Gastroesophageal sphincter (tissue), 4 donors: ENCODE results near the gene SULT1E1. TPM values are rescaled to one million over a fixed set of nuclear protein-coding genes. Genes with fewer than 3 reads are reported as not detected.

Experiments
- ATAC-seq: fragments of 150-250 bp; one replicate; pipeline ENCODE4 v1.9.1; 2016; ENCODE audit warnings: mild to moderate bottlenecking, moderate library complexity
- H3K27ac ChIP-seq, 4 donors: fragments of 200-600 bp; sonication (generic) in 3 of 4; 1 replicate in 3 of 4; 2 replicates in 1 of 4; pipeline ENCODE4 v1.5.1; 2016 to 2019
- H3K27me3 ChIP-seq: fragments of 200-600 bp; sonication (generic); one replicate; pipeline ENCODE4 v1.5.1; 2019
- H3K36me3 ChIP-seq, 2 donors: fragments of 200-600 bp; sonication (generic); one replicate each; pipeline ENCODE4 v1.5.1; 2019; ENCODE audit warnings: control low read depth in 1 of 2
- H3K4me1 ChIP-seq, 3 donors: fragments of 200-600 bp; sonication (generic); 1 replicate in 2 of 3; 2 replicates in 1 of 3; pipeline ENCODE4 v1.5.1; 2016 to 2019; ENCODE audit warnings: control low read depth in 2 of 3
- H3K4me3 ChIP-seq, 2 donors: fragments of 200-600 bp; sonication (generic); one replicate each; pipeline ENCODE4 v1.5.1; 2019; ENCODE audit warnings: mild to moderate bottlenecking in 1 of 2, moderate library complexity in 1 of 2
- H3K9me3 ChIP-seq, 3 donors: fragments of 200-600 bp; sonication (generic); one replicate each; pipeline ENCODE4 v1.5.1; 2017 to 2019; ENCODE audit warnings: control low read depth in 2 of 3
- EP300 ChIP-seq: sonication (generic); formaldehyde crosslinking; IDR thresholded peaks from one replicate; pipeline ENCODE4 v1.6.1; 2017; ENCODE audit warnings: antibody characterized with exemption, mild to moderate bottlenecking
- POLR2A ChIP-seq, 2 donors: fragments of 450-650 bp; IDR thresholded peaks; one replicate each; pipeline ENCODE4 v1.6.1; 2017; ENCODE audit warnings: antibody characterized with exemption in 2 of 2, mild to moderate bottlenecking in 2 of 2, moderate library complexity in 1 of 2
- POLR2AphosphoS5 ChIP-seq: sonication (generic); formaldehyde crosslinking; IDR thresholded peaks from one replicate; pipeline ENCODE4 v1.6.1; 2017; ENCODE audit warnings: antibody characterized with exemption
- WGBS, 2 donors: methylation state at CpG; one replicate each; pipeline ENCODE4 v1.1.5; 2018; ENCODE audit warnings: low coverage in 1 of 2; 5-methylcytosine and 5-hydroxymethylcytosine counted together
- total RNA-seq, 4 donors: library from RNA; depleted of rRNA; stranded (reverse); fragments of >200 nt; gene quantifications; one replicate each; pipeline ENCODE4 v1.1.0, GENCODE V29; 2016
- TF ChIP-seq, protein P1 (sequence below), 4 experiments: fragments of 200-600 bp in 2 of 4; fragments of 450-650 bp in 2 of 4; sonication (generic) in 1 of 4; IDR thresholded peaks; one replicate each; pipeline ENCODE4 v1.5.1; 2017 to 2019; ENCODE audit warnings: antibody characterized with exemption in 4 of 4, mild to moderate bottlenecking in 2 of 4, moderate library complexity in 2 of 4

Gene SULT1E1
- total RNA-seq, 4 donors from 2014 or later = not detected

GRCh38 chr4:69894186-69894585 lies 34.2 kb upstream of the SULT1E1 start:
- no peaks in the 10 kb centered on the region for H3K9me3 ChIP-seq
- no peaks in the 10 kb centered on the region for H3K36me3 ChIP-seq
- no peak for ATAC-seq
- WGBS, 2 donors = 60 to 63% methylated on average over 3 to 5 of the region's 5 CpGs
- H3K27me3 ChIP-seq = no peaks in the 10 kb centered on the region
- TF ChIP-seq, protein P1, sequence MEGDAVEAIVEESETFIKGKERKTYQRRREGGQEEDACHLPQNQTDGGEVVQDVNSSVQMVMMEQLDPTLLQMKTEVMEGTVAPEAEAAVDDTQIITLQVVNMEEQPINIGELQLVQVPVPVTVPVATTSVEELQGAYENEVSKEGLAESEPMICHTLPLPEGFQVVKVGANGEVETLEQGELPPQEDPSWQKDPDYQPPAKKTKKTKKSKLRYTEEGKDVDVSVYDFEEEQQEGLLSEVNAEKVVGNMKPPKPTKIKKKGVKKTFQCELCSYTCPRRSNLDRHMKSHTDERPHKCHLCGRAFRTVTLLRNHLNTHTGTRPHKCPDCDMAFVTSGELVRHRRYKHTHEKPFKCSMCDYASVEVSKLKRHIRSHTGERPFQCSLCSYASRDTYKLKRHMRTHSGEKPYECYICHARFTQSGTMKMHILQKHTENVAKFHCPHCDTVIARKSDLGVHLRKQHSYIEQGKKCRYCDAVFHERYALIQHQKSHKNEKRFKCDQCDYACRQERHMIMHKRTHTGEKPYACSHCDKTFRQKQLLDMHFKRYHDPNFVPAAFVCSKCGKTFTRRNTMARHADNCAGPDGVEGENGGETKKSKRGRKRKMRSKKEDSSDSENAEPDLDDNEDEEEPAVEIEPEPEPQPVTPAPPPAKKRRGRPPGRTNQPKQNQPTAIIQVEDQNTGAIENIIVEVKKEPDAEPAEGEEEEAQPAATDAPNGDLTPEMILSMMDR (IDR thresholded peaks at IDR 0.05) = no peak
- TF ChIP-seq POLR2A (IDR thresholded peaks at IDR 0.05) = no peak
- no peak for TF ChIP-seq EP300
- no peak overlapping the region for H3K4me3 ChIP-seq
- no peaks in the 10 kb centered on the region for H3K4me1 ChIP-seq
- H3K27ac ChIP-seq = no peak overlapping the region

GRCh38 chr4:69888336-69888735 lies 28.4 kb upstream of the SULT1E1 start:
- no peaks in the 10 kb centered on the region for H3K36me3 ChIP-seq
- no peaks in the 10 kb centered on the region for H3K4me1 ChIP-seq
- no peak for ATAC-seq
- H3K4me3 ChIP-seq = no peak overlapping the region
- H3K27ac ChIP-seq = no peak overlapping the region
- no peaks in the 10 kb centered on the region for H3K27me3 ChIP-seq
- TF ChIP-seq POLR2A (IDR thresholded peaks at IDR 0.05) = no peak
- no peaks in the 10 kb centered on the region for H3K9me3 ChIP-seq

- no peaks in the 10 kb centered on the region for H3K27me3 ChIP-seq
- H3K27ac ChIP-seq = no peak overlapping the region
- TF ChIP-seq, protein P1 (IDR thresholded peaks at IDR 0.05) = no peak
- TF ChIP-seq EP300 (no peak), POLR2A (IDR thresholded peaks at IDR 0.05) (no peak), POLR2AphosphoS5 (no peak)
- no peak overlapping the region for H3K4me3 ChIP-seq
- H3K4me1 ChIP-seq = no peaks in the 10 kb centered on the region
- H3K36me3 ChIP-seq = no peaks in the 10 kb centered on the region
- H3K9me3 ChIP-seq = no peaks in the 10 kb centered on the region
- ATAC-seq = no peak
Observed at GRCh38 chr4:69882150-69882549, 22.2 kb upstream of the SULT1E1 start.

DNA sequence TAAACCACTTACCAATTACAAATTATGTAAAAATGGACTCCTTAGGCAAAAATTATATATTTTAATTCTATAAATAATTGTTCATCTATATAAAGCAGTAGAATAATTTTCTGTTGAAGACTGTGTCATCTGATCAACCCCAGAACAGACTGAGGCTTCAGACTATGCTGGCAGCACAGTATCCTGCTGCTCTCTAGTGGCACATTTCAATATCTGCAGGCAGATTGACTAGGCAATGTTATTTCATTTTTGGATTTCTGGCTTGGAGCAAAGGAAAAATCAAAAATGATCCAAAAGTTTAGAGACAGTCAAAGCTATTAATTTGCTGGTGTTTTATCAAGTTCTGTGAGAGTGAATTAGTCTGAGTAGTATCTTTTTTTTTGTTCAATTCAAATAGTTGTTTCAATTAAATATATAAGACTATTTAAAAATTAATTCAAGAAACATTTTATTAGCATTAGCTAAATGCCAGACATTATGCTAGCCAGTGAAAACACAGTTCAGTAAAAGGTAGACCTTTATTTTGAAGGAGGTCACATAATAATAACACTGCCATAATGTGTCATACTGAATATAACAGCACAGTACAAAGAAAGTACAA lies 21.3 kb upstream of the SULT1E1 start:
- TF ChIP-seq, protein P1 (IDR thresholded peaks at IDR 0.05) = peak; percentile 9 to 63 (median 42)
- TF ChIP-seq EP300 = no peak
- no peak for ATAC-seq

GRCh38 chr4:69878250-69878649 lies 18.3 kb upstream of the SULT1E1 start:
- Histone ChIP-seq H3K27me3 (no peaks in the 10 kb centered on the region), H3K4me1 (no peaks in the 10 kb centered on the region), H3K27ac (no peak overlapping the region), H3K36me3 (no peaks in the 10 kb centered on the region), H3K9me3 (no peaks in the 10 kb centered on the region), H3K4me3 (no peak overlapping the region)
- TF ChIP-seq POLR2AphosphoS5 = no peak
- TF ChIP-seq, protein P1 (IDR thresholded peaks at IDR 0.05) = no peak
- TF ChIP-seq POLR2A (IDR thresholded peaks at IDR 0.05) = no peak
- TF ChIP-seq EP300 = no peak
- no peak for ATAC-seq
- 53 to 60% methylated on average over 2 of the region's 2 CpGs for WGBS, 2 donors

More for the DNA sequence above, 21.3 kb upstream of the SULT1E1 start:
- H3K27me3 ChIP-seq = no peaks in the 10 kb centered on the region
- H3K4me1 ChIP-seq = no peaks in the 10 kb centered on the region
- H3K36me3 ChIP-seq = no peaks in the 10 kb centered on the region
- H3K4me3 ChIP-seq = no peak overlapping the region
- no peak overlapping the region for H3K27ac ChIP-seq
- no peaks in the 10 kb centered on the region for H3K9me3 ChIP-seq

GRCh38 chr4:69877453-69877852 lies 17.5 kb upstream of the SULT1E1 start:
- Histone ChIP-seq H3K4me1 (no peaks in the 10 kb centered on the region), H3K9me3 (no peaks in the 10 kb centered on the region), H3K27ac (no peak overlapping the region), H3K4me3 (no peak overlapping the region), H3K36me3 (no peaks in the 10 kb centered on the region), H3K27me3 (no peaks in the 10 kb centered on the region)
- WGBS, 2 donors = 51 to 52% methylated on average over 2 of the region's 2 CpGs
- ATAC-seq = no peak
- no peak for TF ChIP-seq EP300
- TF ChIP-seq, protein P1 (IDR thresholded peaks at IDR 0.05) = no peak
- no peak for TF ChIP-seq POLR2AphosphoS5
- no peak for TF ChIP-seq POLR2A (IDR thresholded peaks at IDR 0.05)
